Right renal cortex interstitium (tissue), 3 donors: ENCODE data around the gene OGFR. TPM values are rescaled to one million over a fixed set of nuclear protein-coding genes. Genes with fewer than 3 reads are reported as not detected.

ENCODE experiments used
- DNase-seq, 3 donors: peaks; one replicate each; pipeline ENCODE4 v3.0.0-alpha.2; 2013; ENCODE audit warnings: low read depth in 3 of 3, low spot score in 2 of 3
- polyA plus RNA-seq, 3 donors: library from polyadenylated mRNA; unstranded; fragments of 120-200 nt; gene quantifications; one replicate each; pipeline ENCODE4 v1.2.1, GENCODE V29; 2013; ENCODE audit not compliant: insufficient read length in 3 of 3

The OGFR gene
- polyA plus RNA-seq, 3 donors, result 23.9 to 24.5 (median 24.2) TPM

DNA sequence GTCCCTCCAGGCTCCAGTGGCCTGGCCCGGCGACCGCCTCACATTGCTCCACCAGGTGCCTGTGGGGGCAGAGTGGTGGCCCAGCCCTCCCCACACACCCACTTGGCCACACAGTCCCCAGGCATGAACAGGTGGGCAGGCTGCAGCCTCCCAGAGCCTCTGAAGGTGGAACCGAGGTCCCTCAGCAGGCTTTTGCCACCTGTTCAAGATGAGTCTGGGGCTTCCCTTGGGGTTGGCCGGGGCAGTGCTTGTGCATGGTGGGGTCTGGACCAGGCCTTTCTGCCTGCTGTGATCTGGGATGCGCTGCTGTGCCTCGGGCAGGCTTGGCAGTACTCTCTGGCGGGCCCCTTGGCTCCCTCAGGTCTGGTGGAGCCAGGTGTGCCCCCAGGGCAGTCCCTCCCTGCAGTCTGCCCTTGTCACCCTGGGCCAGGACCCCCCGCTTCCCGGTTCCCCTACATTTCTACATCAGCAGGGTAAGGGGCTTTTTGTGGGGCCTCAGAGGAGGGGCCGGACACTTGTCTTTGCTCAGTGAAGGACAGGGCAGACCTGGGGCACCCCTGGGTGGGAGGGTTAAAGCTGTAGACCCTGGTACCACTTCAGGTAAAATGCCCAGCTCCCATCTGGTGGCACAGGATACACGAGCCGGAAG is 9.5 kb downstream of the OGFR start:
- no peak for DNase-seq

DNA sequence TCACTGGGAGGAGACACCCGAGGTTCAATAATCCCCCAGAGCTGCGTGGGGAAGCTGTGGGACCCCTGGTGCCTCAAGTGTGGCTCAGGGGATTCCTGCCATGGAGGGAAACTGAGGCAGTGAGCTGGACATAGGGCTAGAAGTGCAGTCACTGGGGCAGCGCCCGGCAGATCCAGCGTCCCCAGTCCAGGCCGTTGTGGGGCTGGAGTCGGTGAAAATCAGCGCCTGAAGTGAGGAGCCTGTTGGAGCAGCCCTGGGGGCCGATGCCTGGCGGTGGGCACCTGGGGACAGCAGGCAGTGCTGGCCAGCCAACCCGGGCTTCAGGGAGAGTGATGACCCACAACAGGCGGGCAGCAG is 10.1 kb downstream of the OGFR start:
- DNase-seq, result no peak

DNA sequence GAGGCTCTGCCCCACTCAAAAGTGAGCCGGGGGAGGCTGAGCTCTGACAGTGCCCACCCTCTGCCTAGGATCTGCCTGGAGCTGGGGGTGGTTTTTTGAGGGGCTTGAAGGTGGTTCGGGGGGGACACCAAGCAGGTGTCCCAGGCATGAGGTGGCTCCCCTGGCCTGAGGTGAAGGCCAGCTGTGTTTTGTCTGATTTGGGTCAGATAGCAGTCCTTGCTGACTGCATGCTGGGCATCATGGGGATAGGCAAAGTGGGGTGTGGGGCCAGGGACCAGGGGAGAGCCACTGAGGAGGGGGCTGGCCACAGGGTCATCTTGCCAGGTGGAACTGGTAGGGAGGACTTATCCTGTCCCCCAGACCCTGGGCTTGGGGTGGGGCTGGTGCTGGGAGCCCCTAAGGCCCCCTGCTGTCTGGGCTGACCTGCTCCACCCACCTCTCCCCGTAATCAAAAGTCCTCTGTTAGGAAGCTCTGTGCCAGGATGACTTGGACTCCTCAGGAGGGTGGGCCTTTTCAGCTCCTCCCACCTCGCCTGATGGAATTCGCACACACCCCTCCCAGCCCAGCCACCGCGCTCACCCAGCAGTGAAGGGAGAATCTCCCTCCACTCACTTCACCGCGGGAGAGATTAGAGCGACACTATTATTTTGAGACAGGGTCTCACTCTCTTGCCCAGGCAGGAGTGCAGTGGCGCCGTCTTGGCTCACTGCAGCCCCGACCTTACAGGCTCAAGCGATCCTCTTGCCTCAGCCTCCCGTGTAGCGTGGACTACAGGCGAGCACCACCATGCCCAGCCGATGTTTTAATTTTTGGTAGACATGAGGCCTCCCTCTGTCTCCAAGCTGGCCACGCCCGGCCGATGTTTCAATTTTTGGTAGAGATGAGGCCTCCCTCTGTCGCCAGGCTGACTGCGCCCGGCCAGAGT is 10.7 kb downstream of the OGFR start:
- DNase-seq, result no peak

DNA sequence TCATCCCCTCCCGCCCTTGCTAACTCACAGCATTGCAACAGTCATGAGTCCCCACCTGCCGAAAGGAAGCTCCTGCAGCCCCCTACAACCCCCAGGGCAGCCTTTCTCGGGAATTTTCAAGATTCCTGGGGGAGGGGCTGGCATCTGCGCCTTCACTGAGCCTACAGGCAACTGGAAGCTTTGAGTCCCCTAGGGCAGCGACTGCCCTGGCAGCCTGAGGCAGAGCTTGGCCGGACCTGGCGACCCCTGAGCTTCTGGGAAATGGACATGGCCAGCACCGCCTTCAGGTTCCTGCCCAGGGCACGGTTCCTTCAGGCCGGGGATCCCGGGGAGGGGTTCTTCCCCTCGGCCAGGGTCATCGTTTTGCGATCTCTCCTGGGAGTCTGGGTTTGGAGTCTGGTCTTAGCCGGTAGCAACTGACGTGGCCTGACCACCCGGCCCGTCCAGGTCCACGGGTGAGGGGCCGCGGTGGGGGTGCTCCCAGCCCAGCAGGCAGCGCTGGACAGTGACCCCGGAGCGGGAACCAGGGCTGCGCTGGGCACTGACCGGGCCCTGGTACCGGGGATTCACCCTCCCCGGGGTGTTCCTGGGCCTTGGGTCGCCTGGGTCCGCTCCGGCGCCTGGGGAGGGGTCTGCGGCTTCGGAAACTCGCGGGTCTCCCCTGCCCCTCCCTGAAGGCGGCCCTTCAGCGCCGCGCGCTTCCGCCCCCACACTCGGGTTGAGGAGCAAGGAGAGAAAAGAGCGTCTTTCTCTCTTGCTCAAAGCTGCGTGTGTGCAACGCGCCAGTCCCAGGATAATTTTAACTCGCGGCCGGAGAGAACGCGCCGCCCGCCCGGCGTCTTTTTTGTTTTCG is 11.6 kb downstream of the OGFR start:
- DNase-seq, result no peak

DNA sequence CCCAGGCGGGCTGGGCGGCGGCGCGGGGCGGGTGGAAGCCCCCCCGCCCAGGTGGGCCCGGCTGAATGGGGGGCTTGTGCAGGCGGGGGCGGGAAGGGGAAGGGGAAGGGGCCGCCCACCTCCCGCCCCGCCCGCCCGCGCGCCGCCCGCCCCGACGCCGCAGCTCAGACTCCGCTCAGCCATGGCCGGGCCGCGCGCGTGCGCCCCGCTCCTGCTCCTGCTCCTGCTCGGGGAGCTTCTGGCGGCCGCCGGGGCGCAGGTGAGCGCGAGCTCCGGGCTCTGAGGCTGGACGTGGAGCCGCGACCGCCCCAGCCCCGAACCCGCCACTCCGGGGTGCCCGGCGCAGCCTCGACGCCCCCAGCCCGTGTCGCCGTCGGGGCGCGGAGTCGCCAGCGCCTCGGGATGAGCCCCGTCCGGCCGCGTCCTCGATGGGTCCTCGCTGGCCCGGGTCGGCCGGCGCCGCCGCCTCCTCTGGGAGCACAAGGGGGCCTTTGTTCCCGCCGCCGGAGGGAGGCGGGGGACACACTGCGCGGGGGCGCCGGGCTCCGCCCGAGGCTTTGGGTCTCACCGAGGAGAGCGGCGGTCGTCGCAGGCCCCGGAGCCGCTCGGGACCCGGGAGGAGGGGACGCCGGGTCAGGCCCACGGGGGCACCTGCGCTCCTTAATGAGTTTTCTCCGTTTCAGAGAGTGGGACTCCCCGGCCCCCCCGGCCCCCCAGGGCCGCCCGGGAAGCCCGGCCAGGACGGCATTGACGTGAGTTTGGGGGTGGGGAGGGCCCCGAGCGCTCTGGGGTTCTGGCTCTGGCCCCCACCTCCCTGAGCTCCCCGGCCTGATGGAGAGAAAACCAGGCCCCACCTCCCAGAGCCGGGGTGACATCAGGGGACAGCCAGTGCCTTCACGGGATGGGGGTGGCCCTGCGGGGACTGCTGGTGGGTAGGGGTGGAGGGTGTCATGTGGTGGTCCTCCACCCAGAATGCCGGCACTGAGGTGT is 12.5 kb downstream of the OGFR start, which contains the start of gene COL9A3:
COL9A3 (plus strand) TSS at position 167 of the 990 bp plus-strand sequence; CDS start at position 182, 15 bp downstream.
- DNase-seq, result no peak

DNA sequence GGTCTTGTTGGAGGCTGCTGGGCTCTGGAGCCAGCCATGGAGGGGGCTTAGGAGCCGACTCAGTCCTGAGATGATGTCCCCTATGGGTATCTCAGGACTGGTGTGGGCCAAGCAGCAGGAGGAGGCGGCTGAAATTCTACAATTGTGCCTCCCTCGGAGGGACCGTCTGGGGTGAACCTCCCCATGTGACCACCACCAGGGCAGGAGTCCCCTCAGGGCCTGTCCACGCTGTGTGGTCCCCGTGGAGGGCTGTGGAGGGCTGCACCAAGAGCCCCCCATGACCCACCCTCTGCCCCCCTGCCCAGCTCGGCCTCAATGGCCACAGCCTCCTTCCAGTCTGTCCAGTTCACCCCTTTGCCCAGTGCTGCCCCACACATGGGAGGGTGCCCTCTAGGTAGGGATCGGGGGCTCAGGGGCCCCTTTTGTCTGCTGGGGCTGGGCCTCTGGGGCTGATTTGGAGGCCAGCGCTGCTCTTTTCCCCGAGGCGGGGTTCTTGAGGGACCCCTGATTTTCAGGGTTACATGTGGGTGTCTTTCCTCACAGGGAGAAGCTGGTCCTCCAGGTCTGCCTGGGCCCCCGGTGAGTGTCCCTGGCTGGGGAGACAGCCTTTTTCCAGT is 13.4 kb downstream of the OGFR start:
- no peak for DNase-seq

DNA sequence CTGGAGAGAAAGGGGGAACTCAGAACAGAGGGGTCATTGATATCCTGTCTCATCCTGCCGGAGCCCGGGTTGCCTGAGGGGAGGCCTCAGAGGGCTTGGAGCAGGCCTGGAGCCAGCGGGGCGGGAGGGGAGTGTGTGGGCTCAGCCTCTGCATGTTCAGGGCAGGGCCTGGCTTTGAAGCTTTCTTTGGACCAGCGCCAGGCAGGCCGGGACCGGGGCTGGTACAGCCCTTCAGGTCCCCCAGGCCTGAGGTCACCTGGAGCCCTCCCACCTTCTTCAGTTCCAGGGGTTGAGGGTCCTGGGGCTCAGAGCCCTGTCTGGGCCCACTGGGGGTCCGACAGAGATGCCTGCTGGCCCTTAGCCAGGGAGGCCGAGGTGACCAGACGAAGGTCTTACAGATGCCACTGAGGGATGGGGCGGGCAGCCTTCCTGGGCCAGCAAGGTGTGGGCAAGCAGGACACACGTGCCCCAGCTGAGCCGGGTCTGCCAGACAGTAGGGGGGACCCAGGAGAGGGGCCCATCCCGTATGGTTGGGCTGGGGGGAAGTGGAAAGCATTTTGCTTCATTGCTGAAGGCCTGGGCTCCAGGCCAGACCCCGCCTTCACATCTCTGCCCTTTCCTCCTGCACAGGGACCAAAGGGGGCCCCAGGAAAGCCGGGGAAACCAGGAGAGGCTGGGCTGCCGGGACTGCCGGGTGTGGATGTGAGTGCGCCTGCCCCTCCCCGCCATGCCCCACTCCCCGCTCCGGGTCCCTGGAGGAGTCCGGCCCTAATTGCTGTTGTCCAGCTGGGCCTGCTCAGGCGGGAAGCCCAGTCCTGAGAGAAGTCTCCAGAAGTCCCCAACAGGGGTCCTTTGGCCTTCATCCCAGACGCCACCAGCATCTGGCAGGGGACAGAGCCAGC is 14.2 kb downstream of the OGFR start:
- no peak for DNase-seq

DNA sequence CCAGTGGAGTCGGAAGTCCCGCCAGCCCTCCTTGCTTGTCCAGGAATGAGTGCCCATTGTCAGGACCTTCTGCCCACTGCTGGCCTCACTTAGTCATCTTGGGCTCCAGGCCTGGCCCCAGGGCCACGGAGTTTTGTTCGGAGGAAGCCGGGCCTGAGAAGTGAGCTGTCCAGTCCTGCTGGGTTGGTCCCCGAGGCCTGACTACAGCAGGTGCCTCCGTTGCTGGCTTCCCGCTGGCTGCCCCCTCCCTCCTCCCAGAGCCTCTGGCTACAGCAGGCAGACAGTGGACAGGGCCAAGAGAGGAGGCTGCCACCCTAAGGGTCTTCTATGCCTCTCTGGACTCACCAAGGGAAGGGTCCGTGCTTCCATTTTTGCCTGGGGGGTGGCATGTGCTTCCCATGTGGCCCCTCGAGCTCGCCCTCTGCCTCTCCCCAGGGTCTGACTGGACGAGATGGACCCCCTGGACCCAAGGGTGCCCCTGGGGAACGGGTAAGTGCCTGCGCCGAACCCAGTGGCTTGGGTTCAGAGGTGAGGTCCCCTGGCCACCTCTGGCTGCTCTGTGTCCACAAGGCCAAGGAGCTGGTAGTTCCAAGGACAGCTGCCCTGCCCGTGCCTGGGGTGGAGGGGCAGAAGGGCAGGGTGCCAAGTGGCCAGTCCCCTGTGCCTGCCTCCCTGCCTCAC is 15.0 kb downstream of the OGFR start:
- DNase-seq, result no peak

DNA sequence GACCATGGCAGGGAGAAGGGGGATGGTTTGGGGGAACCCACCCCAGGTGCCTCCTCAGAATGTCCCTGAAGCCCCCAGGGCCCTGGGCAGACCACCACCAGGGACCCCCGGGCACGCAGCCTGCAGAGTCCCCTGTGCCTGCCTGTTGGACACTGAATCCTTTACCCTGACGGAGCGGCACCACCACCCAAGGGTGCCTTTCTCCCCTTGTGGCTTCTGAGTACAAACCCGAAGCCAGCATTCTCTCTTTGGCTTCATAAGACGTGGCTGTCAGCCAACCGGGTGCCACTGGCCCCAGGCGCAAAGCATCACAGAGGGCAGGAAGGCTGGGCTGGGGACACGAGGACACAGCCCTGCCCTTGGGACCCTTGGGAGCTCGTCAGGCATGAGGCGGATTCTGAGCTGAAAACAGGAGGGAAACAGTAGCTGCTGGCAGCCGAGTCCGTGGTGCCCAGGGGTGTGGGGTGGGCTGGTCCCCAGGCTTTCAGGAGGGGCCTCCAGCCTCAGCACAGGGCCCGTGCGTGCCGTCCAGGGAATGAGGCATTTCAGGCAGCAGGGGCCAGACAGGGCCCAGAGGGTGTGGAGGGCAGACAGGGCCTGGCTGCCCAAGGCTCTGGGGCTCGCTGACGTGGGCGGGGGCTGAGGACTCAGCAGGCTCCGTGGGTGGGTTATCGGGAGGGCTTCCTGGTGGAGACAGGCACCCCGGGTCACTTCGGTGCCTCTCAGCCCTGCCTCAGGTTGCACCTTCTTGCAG is 15.8 kb downstream of the OGFR start:
- DNase-seq, result no peak

DNA sequence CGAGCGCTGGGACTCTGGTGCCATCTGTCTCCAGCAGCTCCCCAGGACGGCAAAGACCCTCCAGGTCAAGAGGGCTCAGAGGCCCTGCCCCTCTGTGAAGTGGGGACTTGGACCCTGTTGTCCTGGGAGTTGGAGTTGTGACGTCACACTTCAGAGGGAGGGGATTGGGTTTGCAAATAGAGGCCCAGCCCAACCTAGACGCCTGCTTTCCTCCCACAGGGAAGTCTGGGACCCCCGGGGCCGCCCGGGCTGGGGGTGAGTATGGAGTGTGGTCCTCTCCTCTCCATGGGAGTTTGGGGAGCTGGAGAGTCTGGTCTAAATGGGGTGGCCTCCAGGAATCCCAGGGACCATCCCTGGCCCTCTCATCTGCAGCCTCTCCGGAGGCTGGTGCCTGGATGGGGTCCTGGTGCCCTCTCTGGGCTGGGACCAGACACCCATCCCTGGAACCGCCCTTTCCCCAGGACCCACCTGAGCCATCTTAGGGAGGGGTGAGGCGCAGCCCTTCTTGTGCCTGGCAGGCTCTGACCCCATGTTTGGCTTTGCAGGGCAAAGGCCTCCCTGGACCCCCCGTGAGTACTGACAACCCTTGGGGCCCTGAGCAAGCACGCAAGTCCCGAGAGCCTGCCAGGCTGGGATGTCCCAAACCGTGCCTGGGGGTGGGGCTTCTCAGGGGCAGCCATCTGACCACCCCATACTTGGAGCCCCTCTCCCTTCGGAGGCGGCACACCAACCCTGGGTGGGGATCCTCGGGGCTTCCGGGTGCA is 16.5 kb downstream of the OGFR start:
- DNase-seq, result no peak

DNA sequence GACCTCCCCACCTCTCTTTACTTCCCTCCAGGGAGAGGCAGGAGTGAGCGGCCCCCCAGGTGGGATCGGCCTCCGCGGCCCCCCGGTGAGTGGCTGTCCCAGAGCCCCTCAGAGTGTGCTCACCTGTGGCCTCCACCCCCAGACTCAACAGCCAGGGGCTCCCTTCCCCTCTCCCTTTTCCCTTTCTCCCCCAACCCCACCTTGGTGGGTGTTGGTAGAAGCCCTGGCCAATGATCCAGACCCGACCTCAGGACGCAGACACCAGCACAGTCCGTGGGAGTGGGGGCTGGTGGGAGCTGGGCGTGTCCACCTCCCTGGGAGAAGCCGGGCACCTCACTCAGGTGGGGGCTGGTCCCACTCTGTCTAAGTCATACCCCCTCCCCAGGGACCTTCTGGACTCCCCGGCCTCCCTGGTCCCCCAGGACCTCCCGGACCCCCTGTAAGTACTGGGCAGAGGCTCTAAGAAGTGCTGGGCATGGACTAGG is 17.1 kb downstream of the OGFR start:
- DNase-seq, result no peak

DNA sequence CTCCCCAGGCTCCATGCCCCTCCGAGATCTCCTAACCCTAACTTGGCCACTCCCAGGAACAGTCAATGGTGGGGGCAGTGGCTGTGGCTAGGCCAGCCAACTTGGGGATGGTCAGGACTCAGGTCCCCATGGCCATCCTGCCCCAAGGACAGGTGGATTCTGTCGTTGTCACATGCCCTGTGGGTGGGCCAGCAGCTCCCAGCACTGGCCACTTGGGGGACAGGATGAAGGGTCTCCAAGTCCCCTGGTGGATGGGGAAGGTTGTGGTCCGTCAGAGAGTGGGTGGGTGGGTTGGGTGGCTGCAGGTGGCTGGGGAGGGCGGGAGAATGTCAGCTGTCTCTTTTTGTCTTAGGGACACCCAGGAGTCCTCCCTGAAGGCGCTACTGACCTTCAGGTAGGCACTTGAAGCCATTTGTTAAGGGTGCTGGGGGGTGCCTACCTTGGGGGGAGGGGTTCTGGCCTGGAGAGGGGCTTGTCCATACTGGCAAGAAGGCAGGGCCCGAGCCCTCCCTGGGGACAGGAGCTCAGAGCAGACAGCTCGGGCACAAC is 17.7 kb downstream of the OGFR start:
- DNase-seq, result no peak

DNA sequence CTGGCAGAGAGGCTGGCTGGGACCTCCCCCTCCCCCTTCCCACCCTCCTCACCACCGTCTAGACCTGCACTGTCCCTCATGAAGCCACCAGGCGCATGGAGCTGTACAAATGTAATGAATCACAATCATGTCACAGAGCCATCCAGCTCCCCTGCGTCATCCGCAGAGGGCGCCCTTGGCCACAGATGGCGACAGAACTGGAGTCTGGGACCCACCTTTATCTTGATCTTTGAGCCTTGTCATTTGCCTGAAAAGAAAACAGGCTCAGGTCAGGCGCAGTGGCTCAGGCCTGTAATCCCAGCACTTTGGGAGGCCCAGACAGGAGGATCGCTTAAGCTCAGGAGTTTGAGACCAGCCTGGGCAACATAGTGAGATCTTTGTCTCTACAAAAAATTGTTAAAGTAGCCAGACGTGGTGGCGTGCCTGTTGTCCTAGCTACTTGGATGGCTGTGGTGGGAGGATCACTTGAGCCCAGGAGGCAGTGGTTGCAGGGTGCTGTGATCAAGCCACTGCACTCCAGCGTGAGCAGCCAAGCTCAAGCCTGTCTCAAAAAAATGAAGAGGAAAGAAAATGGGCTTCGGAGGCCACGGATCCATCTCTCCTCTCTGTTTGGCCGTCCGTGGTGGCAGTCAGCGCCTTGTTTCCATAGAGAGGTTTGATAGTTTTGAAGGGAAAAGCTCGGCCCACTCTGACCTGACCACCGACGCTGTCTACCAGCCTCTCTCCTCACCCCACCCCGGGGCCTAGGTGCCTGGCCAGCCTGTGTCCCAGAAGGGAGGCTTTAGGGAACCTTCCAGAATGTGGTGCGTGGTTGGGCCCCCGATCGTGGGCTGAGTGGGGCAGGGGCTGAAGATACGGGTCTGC is 18.4 kb downstream of the OGFR start:
- no peak for DNase-seq

DNA sequence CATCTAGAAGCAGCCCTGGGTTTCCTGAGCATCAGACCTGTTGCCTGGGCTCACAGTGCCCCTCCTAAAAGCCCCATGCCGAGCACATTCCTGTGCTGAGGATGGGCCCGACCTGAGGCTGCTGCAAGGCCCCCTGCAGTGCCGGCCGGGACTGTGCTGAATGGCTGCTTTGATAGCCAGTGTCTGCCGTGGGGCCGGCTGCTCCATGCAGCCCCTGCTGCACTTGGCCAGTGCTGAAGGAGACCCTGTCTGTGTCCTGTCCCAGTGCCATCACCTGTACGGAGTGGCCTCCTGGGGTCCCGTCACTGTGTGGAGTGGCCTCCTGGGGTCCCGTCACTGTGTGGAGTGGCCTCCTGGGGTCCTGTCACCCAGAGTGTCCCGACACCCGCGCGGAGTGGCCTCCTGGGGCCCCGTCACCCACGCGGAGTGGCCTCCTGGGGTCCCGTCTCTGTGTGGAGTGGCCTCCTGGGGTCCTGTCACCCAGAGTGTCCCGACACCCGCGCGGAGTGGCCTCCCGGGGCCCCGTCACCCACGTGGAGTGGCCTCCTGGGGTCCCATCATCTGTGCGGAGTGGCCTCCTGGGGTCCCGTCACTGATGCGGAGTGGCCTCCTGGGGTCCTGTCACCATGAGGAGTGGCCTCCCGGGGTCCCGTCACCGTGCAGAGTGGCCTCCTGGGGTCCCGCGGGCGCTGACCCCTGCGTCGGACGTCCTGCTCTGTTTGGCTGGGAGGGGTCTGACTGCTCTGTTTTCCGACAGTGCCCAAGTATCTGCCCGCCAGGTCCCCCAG is 19.2 kb downstream of the OGFR start:
- DNase-seq, result no peak
